HG03045 (cell line): ENCODE data around the gene MME.

ENCODE experiments used
- ATAC-seq: cut with Tn5 transposase; IDR thresholded peaks from one replicate; pipeline ENCODE4 v1.9.1; 2021; ENCODE audit warnings: mild to moderate bottlenecking, moderate library complexity; ENCODE audit not compliant: unreplicated experiment

MME gene

GRCh38 chr3:155229086-155229485, 149.0 kb downstream of the MME start:
- ATAC-seq, result no peak

DNA sequence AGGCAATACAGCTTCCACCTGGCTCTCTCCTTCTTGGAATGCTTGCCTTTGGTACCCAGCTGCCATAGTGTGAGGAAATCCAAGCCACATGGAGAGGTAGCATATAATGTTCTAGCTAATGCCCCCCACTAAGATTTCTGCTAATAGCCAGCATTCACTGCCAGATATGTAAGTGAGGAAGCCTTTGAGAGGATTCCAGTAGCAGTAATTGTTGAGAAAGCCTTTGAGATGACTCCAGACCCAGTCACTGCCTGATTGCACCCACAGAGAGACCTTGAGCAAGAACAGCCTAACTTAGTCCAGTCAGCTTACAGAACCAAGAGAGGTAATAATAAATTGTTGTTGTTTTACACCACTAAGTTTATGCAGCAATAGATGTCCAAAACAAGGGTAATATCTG, 150.3 kb downstream of the MME start:
- no peak for ATAC-seq

DNA sequence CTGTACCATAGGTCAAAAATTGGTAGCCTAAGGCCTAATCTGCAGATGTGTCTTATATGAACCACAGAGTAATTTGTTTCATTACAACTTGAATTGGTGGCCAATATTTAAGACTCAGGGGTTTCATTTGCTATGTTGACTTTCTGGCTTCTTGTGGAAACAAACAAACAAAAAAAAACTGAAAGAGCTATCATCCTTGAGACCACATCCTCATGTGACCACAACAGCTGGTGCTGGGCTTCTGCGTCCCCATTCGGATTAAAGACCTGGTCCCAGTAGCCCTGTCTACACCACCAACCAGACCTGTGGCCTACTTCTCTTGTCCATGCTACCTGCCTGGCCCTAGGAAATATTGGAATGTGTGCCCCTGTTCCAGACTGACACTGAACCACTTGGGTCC, 151.7 kb downstream of the MME start:
- ATAC-seq, result no peak

GRCh38 chr3:155232605-155233004, 152.5 kb downstream of the MME start:
- ATAC-seq, result no peak

DNA sequence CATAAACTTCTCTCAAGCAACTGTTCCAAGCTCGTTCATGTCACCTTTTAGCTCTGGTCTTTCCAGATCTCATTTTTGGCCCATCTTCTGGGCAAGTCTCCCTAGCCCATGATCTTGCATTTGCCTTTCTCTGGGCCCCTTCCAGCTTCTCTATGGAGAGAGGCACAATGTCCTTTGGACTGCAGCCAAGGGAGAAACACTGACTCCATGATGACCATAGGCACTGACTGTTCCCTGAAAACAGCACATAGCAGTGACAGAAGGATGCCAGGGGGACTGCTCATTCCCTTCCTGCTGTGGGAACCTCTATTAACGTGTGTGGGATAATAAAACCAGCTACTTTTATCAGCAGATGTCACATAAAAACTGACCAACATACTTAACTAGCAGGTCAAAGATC, 153.1 kb downstream of the MME start:
- no peak for ATAC-seq
